DMS114 treated with DMSO at 0.1 percent for 48 hours (cell line): ENCODE results near the gene ITPR1.

ENCODE experiments used
- DNase-seq: peaks from one replicate; lab custom pipeline; 2025; ENCODE audit not compliant: unreplicated experiment; lab: John Stamatoyannopoulos, UW

ITPR1 gene

GRCh38 chr3:4529876-4530588 lies 36.9 kb downstream of the ITPR1 start:
- DNase-seq, result no peak

GRCh38 chr3:4531478-4532025 lies 38.4 kb downstream of the ITPR1 start:
- no peak for DNase-seq

- DNase-seq, result no peak
Observed at GRCh38 chr3:4532535-4533112, 39.5 kb downstream of the ITPR1 start.

- no peak for DNase-seq
Observed at GRCh38 chr3:4533489-4534443, 40.6 kb downstream of the ITPR1 start.

GRCh38 chr3:4534906-4535305 lies 41.8 kb downstream of the ITPR1 start:
- no peak for DNase-seq

GRCh38 chr3:4536260-4536659 lies 43.1 kb downstream of the ITPR1 start:
- DNase-seq, result no peak

GRCh38 chr3:4540267-4540666 lies 47.1 kb downstream of the ITPR1 start:
- no peak for DNase-seq

GRCh38 chr3:4543110-4543509 lies 50.0 kb downstream of the ITPR1 start:
- no peak for DNase-seq

- no peak for DNase-seq
Observed at GRCh38 chr3:4546346-4547178, 53.4 kb downstream of the ITPR1 start.

- no peak for DNase-seq
Observed at GRCh38 chr3:4547799-4548198, 54.7 kb downstream of the ITPR1 start.

- DNase-seq, result no peak
Observed at GRCh38 chr3:4548356-4548755, 55.2 kb downstream of the ITPR1 start.

- no peak for DNase-seq
Observed at GRCh38 chr3:4548780-4549179, 55.6 kb downstream of the ITPR1 start.

GRCh38 chr3:4549896-4550295 lies 56.7 kb downstream of the ITPR1 start:
- no peak for DNase-seq

- no peak for DNase-seq
Observed at GRCh38 chr3:4551051-4551711, 58.0 kb downstream of the ITPR1 start.

- no peak for DNase-seq
Observed at GRCh38 chr3:4551794-4552442, 58.8 kb downstream of the ITPR1 start.

- no peak for DNase-seq
Observed at GRCh38 chr3:4552811-4553210, 59.7 kb downstream of the ITPR1 start.

GRCh38 chr3:4561661-4562060 lies 68.5 kb downstream of the ITPR1 start:
- no peak for DNase-seq

- DNase-seq, result no peak
Observed at GRCh38 chr3:4562595-4562994, 69.4 kb downstream of the ITPR1 start.

- no peak for DNase-seq
Observed at GRCh38 chr3:4564270-4564669, 71.1 kb downstream of the ITPR1 start.
